DMS153 treated with DMSO at 0.1 percent for 48 hours (cell line): ENCODE measurements around the gene CGN.

Source experiments
- DNase-seq: peaks from one replicate; lab custom pipeline; 2025; ENCODE audit not compliant: unreplicated experiment; lab: John Stamatoyannopoulos, UW

CGN gene, protein sequence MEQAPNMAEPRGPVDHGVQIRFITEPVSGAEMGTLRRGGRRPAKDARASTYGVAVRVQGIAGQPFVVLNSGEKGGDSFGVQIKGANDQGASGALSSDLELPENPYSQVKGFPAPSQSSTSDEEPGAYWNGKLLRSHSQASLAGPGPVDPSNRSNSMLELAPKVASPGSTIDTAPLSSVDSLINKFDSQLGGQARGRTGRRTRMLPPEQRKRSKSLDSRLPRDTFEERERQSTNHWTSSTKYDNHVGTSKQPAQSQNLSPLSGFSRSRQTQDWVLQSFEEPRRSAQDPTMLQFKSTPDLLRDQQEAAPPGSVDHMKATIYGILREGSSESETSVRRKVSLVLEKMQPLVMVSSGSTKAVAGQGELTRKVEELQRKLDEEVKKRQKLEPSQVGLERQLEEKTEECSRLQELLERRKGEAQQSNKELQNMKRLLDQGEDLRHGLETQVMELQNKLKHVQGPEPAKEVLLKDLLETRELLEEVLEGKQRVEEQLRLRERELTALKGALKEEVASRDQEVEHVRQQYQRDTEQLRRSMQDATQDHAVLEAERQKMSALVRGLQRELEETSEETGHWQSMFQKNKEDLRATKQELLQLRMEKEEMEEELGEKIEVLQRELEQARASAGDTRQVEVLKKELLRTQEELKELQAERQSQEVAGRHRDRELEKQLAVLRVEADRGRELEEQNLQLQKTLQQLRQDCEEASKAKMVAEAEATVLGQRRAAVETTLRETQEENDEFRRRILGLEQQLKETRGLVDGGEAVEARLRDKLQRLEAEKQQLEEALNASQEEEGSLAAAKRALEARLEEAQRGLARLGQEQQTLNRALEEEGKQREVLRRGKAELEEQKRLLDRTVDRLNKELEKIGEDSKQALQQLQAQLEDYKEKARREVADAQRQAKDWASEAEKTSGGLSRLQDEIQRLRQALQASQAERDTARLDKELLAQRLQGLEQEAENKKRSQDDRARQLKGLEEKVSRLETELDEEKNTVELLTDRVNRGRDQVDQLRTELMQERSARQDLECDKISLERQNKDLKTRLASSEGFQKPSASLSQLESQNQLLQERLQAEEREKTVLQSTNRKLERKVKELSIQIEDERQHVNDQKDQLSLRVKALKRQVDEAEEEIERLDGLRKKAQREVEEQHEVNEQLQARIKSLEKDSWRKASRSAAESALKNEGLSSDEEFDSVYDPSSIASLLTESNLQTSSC

DNA sequence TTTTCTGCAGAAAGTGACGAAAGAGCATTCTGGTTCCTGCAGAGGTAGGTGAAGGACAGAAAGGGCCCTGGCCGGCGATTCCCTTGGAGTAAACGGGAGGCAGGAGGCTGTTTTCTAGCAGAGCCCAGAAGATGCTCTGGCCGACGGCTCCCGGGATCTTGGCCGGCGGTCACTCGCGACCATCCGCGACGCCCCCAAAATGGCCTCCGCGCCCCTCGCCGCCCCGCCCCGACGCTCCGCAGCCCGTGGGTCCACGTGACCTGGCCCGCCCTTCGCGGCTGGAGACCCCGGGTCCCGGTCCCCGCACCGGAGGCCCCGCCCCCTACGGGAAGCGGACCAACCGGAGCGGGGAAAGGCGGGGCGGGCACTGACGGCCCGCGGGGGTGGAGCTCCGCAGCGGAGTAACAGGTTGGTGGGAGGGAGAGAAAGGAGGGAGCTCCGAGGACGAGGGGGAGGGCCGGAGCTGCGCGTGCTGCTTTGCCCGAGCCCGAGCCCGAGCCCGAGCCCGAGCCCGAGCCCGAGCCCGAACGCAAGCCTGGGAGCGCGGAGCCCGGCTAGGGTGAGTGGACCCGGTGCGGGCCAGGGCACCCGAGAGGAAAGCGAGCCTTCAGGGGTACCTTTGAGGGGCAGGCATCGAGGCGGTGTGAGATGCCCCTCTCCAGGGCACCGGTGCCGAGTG lies at the start of gene CGN:
Gene CGN (plus strand): TSS at position 431 of the 679 bp plus-strand sequence. CDS start 7,133 bp downstream, outside the sequence.
- peak; percentile 93 for DNase-seq

DNA sequence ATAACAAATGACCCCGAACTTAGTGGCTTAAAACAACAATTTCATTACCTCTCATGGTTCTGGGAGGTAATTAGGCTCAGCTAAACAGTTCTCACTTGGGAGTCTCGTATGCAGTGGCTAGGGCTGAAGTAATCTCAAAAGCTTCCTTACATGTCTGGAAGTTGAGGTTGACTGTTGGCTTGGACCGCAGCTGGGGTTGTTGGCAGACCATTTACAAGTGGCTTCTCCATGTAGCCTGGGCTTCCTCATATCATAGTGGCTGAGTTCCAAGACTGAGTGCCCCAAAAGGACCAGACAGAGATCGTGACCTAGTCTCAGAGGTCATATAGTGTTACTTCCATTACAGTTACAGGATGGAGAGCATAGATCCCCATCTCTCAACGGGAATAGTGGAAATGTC lies 49.5 kb upstream of the CGN start:
- no peak for DNase-seq

DNA sequence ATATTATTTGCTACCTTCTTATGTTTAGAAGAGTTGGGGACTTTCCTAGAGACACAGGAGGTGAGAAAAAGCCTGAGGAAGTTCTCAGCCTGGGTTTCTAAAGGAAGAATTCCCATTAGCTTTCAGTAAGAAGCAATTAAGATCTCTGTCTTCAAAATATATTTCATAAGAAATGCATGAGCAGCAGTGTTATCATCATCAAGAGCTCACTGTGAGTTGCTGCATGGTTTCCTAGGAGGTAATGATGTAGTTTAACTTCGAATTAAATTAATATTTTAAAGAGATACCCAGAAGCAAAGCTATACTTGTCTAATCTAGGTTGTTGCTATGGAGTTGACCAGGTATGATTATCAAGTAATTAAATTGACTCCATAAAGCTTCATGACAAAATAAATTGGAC lies 46.2 kb upstream of the CGN start:
- DNase-seq: no peak

DNA sequence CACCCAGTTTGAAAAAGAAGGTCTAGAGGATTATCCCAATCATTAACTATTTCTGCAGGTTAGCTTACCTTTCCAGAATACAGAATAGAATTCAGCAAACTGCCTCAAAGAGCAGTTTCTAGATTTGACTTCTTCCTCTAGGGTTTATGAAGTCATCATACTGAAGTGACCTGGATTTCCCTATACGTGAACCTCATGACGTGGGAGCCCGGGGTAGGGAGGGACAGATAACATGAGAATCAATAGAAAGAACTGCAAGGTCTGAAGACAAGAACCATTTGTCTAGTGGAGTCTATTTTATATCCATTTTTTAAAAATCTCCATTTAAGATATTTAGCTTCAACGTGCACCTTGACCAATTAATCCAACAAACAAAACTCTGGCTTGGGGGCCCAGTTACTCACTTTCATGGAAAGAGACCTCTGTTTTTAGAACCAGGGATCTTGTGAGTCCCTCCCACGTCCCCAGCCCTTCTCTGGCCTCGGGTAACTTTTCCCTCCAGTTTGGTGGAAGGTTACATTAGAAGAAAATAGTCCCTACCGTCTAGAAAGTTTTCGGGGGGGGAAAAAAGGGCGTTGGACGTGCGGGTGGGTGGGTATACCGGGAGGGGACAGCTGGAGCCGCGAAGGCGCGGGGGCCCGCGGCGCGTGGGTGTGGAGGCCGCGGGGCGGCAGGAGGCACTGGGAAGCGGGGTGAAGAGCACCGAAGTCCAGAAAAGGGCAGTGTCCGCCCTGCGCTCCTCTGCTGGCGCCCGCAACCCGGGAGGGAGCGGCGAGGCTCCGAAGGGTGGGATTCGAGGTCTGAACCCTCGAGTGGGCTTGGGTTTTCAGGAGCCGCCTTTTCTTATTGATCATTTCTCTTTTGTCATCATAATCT lies 38.1 kb upstream of the CGN start:
- peak; percentile 95 for DNase-seq

- no peak for DNase-seq
Measured at GRCh38 chr1:151474745-151475144, 36.4 kb upstream of the CGN start.

- no peak for DNase-seq
Measured at GRCh38 chr1:151475175-151475574, 36.0 kb upstream of the CGN start.

DNA sequence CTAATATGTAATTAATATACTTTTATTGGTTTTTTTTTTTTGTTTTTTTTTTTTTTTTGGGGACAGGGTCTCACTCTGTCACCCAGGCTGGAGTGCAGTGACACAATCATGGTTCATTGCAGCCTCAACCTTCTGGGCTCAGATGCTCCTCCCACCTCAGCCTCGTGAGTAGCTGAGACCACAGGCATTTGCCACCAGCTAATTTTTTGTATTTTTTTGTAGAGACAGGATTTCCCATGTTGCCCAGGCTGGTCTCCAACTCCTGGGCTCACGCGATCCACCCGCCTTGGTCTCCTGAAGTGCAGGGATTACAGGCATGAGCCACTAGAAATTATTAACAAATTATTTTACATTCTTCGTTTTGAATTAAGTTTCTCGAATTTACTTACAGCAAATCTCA lies 35.1 kb upstream of the CGN start:
- no peak for DNase-seq

DNA sequence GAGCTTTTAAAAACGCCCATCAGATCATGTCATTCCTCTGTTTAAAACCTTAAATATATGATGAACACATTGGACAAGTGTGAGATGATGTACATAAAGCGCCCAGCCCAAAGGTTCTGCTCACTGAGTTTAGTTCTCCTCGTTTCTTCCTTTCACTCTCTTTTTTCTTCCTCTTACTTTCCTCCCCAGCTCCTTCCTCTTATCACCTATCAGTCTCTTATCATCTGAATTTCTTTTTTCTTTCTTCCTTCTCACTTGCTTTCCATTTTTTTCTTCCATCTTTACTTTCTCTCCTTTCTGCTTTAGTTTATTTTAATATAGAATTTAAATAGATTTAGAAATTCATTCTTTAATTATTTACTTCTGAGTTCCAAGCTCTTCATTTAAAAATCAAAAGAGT lies 34.1 kb upstream of the CGN start:
- no peak for DNase-seq

GRCh38 chr1:151478140-151478812 lies 32.9 kb upstream of the CGN start:
- DNase-seq: no peak

GRCh38 chr1:151478923-151479322 lies 32.3 kb upstream of the CGN start:
- no peak for DNase-seq

GRCh38 chr1:151479462-151479861 lies 31.7 kb upstream of the CGN start:
- no peak for DNase-seq

DNA sequence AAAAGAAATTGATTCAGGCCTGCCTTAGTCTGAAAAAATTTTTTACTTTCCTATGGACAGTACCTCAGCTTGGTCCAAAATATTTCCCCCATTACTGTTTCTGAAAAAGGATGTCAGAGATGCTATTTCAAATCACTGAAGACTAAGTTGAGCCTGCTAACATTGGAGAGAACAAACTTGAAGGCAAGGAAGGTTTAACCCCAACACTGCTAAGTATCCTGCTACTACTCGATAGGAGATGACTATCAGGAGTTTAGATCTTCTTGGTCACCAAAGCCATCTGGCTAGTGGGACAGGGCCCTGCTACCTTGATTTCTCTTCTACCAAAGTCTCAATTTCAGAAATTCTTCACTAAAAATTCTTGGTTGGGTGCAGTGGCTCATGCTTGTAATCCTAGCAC lies 29.2 kb upstream of the CGN start:
- no peak for DNase-seq

DNA sequence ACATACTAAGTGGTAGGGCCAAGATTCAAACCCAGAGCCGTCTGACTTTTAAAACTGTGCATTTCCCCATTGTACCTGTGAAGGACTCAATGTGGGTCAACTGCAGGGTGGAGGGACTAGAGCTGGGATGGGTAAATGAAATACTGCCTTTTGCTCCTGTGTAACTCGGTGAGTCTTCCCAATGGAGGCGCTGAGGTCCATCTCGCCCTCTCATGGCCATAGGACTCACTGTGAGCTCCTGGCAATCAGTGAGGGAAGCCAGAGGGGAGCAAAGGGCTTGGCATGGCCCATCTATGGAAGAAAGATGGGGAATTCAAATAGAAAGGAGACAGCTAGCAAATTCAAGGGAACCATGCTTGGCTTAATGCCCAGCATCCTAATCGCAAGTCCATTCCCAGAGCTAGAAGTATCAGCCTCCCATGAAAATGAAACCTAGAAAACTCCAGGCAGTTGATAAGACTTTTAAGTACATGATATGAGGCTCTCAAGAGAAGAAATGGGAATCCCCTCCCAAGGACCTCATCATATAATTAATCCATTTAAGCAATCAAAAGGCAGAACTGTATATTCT lies 25.4 kb upstream of the CGN start:
- DNase-seq: no peak

- no peak for DNase-seq
Measured at GRCh38 chr1:151486557-151486956, 24.6 kb upstream of the CGN start.

- DNase-seq: no peak
Measured at GRCh38 chr1:151491641-151492040, 19.5 kb upstream of the CGN start.

DNA sequence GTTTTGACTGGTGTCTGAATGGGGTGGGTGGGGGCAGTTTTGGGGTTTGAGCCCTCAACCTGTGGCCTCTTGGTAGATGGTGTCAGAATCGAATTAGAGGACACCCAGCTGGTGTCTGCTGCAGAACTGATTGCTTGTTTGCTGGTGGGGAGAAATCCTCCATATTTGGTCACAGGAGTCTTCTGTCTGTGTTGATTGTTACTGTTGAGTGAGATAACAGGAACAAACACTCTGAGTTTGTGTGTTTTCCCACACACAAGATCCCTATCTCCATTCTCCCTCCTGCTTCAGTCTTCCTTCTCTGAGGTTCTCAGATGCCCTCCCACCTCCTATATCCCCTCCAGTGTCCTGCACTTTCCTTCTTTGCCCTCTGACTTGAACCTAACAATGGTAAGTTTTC lies 19.1 kb upstream of the CGN start:
- no peak for DNase-seq

GRCh38 chr1:151493042-151493441 lies 18.1 kb upstream of the CGN start:
- no peak for DNase-seq

- no peak for DNase-seq
Measured at GRCh38 chr1:151494741-151495281, 16.4 kb upstream of the CGN start.

DNA sequence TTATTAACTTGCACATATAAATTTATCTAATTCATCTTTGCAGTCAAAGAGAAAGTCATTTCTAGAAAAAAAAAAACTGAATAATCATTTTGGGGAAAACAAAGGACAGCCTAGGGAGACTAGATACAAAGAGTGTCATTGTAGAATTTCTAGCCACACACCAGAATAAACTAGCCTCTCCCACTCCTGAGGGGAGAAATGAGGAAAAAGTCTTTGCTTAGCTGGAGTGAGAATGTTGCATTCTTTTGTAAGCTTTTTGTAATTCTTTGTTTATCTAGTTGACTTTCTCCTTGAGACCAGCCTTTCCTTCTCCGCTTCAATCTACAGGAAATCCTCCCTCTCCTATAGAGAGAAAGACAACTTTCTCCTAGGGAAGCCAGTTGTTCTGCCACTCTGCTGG lies 15.9 kb upstream of the CGN start:
- no peak for DNase-seq
